ENCODE data around the gene TBC1D9.
"Not testable (repeated sequence)": the region's sequence is repeated elsewhere in the genome, so short reads cannot be mapped to it uniquely, and the experiment has no call there.

The TBC1D9 gene

DNA sequence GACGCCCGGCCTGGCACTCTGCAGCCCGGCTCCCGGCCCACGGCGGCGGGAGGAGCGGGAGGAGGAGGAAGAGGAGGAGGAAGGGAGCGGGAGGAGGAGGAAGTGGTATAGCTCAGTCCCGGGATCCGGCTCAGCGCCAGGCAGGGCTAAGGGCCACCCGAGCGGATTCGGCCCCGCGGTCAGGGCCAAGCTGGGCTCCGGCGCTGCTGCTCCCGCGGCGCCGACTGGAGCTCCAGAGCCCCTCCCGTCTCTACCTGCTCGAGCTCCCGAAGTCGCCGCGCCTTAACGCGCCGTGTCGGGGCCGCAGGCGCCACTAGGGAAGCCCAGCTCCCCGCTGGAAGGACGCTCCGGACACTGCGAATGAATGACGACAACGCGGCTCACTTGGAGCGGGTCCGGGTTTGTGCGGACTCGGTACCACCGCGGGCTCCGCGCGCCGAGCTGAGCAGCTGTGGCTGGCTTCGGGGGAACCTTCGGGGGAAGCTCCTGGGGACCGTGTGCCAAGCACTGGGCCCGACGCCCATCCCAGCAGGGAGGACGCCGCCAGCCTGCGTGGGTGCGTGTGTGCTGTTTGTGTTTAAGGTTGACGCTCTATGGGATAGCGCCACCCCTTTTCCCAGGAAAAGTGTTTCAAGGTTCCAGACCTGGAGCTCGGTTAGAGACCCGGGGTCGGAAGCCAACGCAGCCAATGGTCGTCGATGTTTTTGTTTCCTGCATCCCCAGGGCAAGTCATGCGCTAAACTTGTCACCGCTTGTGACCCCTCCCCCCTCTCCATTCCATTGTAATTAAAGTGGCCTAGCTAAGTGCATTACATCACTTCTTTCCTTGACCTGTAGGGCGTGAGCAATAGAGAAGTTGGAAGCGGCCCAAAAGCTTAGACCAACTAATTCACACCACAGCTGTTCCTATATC, at the start of gene TBC1D9:
TBC1D9 (minus strand) TSS at position 67 of the 913 bp plus-strand sequence. CDS start 340 bp downstream, outside the sequence.
- DNase-seq, result peak; percentile 73

DNA sequence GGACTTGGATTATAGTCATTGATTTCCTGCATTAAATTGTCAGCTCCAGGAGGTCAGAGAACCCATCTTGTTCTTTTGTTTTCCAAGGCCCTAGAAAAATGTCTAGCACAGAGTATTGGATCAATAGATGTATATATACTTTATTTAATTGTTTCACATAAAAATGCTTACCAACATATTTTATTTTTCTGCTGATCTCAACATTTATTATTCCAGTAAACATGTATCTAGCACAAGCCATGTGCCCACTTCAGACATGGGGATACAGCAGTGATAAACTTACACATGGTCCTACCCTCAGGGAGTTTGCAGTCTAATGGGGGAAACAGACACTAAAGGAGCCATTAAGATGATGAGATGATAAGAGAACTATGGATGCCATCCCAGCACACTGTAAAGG, 49.1 kb upstream of the TBC1D9 start:
- no peak for DNase-seq

DNA sequence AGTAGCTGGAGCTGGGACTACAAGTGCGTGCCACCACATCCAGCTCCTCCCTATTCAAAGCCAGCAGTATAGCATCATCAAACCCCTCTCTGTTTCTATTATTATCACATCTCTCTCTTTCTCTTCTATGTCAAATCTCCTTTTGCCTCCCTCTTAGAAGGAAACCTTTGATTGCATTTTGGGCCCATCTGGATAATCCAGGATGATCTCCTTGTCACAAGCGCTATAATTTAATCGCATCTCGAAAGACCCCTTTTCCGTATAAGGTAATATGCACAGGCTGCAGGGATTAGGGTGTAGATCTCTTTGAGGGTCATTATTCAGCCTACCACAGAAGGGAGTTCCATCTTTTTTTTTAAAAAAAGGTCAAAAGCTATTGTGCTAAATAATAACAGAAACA, 46.4 kb upstream of the TBC1D9 start:
- DNase-seq, result no peak

DNA sequence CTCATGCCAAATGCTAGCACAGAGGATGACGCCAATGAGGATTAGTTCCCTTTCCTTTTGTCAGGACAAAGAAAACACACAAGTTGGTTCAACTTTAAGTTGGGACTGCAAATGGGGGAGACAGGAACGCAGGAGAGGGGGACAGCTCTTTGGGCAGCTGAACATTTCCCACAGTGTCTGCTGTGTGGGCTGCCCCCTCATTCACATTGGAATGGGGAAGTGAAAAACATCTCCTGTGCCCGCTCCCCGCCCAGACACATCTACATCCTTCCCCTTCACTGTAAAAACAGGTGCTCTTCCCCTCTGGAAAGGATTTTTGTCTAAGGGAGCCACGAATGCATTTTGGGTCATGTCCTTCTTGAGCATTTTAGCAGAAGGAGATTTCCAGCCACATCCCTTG, 44.5 kb upstream of the TBC1D9 start:
- no peak for DNase-seq

DNA sequence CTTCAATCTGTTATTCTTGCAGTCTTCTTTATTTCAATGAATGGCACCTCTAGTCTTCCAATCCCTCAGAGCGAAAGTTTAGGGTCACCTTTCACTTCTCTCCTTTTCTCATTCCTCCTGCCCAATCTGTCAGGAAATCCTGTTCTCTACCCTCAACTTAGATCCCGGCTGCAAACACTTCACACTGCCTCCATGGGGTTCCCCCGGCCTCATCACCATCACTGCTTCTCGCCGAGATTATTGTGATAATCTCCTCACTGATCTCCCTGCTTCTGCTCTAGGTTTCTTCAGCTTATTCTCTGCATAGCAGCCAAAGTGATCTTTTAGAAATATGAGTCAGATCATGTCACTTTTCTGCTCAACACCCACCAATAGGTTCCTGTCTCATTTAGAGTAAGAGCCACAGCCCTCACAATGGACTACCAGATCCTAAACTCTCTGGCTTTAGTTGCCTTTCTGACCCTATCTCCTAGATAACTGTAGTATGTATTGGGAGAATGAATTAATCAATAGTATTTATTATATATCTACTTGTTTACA, 43.6 kb upstream of the TBC1D9 start:
- no peak for DNase-seq

DNA sequence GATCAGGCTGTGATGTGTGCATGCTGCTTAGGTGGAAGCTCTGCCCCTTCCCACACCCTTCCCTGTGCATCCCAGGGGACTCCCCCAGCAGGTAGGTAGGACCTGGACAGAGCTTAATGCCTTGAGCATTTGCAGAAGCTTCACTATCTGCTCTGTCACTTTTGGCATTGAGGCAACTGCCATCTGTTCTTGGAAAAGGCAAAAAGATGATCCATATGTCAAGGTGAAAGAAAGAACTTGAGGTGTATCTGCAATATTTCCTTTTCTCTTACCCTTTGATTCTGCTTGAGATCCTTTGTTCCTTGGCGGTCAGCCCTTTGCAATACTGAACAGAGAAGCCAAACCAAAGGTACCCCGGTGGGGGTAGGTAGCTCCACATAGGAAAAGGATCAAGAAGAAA, 37.1 kb upstream of the TBC1D9 start:
- peak; percentile 29 for DNase-seq

DNA sequence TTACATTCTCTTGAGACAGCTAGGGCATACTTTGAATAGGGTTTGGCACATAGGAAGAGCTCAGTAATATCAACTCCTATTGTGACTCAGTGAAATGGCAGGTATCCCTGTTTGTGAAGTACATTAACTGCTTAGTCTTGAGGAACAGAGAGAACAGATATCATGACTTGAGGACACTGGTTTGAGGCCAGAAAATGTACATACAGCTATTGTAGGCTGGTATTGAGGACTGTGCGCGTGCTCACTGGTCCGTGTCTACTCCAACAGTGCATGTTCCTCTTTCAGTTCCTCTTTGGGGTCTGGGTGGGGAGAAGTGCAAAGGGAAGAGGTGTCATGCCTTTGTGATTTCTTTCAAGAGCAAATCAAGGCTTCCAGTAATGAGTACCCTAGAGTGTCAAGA, 34.6 kb upstream of the TBC1D9 start:
- no peak for DNase-seq

DNA sequence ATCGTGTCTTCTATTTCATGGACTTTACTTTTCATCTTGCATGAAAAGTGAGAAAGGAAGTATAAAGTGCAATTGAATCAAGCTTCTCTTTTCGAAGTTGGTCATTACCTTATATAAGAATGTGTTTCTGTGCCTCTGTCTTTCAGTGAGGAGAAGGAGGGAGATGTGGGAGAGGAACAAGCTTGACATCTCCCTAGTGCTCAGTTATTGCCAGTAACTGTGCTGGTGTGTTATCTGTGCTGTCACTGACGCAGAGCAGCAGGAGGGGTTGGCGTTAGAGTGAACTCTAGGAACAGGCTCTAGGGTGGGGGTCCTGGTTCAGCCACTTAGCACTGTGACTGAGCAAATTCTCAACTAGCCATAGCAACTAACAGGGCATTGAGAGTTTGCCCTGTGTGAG, 34.0 kb upstream of the TBC1D9 start:
- DNase-seq, result no peak

DNA sequence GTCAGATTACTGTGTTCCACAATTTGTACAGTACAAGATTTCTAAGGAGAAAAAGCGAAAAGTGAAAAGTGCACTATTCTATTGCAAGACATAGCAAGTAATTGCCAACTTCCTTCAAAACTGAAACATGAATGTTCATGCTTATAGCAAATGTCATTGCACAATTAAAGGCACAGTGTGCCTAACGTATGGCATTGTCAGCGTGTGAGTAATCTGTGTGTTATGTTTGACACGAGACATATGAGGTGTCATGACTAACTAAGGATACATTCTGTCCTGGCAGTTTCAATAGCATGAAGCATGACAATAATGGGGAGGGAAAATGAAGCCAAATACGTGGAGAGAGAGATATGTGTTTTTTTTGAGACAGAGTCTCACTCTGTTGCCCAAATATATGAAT, 33.6 kb upstream of the TBC1D9 start:
- no peak for DNase-seq

DNA sequence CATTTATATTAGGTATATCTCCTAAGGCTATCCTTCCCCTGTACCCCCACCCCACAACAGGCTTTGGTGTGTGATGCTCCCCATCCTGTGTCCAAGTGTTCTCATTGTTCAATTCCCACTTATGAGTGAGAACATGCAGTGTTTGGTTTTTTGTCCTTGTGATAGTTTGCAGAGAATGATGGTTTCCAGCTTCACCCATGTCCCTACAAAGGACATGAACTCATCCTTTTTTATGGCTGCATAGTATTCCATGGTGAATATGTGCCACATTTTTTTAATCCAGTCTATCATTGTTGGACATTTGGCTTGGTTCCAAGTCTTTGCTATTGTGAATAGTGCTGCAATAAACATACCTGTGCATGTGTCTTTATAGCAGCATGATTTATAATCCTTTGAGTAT, 26.6 kb upstream of the TBC1D9 start:
- not testable (repeated sequence) for DNase-seq

DNA sequence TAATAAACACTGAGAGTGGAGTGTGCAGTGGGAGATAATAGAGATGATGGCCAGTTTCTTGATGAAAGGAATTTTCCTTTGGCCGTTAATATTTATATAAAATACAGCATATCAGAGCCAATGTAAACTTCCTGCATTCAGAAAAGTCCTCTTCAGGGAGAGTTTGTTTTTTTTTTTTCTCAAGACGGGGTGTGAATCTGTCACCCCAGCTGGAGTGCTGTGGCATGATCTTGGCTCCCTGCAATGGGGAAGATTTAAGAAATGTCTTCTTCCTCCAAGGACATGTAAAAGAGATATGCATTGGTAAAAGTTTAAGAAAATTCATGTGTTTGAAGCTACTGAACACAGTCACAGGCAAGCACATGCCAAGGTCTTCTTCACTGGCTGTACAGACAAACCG, 25.4 kb upstream of the TBC1D9 start:
- no peak for DNase-seq

DNA sequence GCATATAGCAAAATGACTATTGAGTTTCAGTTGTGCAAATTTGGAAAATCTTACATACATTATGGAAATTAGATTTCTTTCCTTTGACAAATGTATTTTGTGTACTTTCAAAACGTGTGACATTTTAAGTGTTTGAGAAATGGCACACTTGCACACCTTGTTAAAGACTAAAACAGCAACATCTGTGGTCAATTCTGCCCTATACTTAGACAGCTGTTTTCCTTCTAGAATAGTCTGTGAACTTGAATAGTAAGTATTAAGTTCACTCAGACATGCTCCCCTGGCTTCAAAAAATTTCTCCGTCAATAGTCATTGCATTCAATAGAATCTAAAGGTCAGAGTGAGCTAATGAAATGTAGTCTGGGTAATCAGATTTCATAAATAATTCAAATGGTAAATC, 21.7 kb upstream of the TBC1D9 start:
- no peak for DNase-seq

DNA sequence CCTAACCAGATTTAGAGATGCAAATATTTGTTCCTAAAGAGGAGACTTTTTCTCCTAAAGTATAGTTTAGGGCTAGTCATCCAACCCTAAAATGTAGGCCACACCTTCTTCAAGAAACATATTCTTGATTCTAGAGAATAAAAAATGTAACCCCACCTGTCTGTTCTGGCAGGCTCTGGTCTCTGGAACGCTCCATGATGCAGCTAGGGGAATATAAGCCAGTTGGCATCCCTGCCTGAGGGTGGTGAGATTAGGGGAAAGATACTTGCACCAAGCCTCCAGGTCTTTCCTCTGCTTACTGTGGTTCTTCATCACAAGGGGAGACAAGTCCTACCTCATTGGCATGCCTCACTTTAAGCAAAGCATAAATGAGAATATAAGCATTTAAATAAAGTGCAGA, 21.2 kb upstream of the TBC1D9 start:
- no peak for DNase-seq

DNA sequence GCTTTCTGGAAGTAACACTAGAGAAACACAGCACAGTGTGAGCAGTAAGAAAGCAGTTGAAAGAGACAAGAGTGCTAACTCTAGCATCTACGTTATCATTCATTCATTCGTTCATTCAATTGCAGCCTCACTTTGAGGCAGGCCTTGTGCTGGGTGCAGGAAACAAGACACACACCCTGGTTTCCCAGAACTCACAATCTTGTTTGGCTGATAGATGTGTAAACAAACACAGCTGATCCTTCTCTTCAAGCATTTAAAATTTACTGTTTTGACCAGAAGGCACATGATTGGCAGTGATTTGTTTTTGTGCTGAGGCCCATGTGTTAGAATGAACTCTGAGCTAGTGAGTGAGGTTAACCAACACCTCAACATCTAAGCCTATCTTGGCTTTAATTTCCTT, 20.4 kb upstream of the TBC1D9 start:
- no peak for DNase-seq

DNA sequence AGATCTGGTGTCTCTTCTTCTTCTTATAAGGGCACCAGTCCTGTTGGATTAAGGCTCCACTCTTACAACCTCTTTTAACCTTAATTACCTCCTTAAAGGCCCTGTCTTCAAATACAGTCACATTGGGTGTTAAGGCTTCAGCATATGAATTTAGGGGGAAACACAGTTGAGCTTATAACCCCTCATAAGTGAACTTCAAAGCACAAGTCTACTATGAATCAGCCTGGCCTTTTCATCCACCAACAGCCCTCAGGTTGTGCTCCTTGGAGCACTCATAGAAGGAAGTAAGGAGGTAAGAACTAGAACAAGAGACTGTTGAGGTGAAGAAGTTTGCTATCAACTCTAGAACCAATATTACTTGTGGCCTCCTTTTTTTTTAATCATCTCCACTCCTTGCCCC, 18.8 kb upstream of the TBC1D9 start:
- no peak for DNase-seq

DNA sequence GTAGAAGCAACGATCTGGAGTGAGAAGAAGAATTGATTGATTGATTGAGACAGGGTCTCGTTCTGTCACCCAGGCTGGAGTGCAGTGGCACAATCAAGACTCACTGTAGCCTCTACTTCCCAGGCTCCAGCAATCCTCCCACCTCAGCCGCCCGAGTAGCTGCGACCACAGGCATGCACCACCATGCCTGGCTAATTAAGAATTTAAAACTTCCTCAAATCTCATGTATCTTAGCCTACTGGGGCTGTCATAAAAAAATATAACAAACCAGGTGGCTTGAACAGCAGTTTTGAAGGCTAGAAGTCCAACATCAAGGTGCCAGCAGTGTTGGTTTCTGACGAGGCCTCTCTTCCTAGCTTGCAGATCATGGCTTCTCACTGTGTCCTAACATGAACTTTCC, 18.3 kb upstream of the TBC1D9 start:
- DNase-seq, result no peak

DNA sequence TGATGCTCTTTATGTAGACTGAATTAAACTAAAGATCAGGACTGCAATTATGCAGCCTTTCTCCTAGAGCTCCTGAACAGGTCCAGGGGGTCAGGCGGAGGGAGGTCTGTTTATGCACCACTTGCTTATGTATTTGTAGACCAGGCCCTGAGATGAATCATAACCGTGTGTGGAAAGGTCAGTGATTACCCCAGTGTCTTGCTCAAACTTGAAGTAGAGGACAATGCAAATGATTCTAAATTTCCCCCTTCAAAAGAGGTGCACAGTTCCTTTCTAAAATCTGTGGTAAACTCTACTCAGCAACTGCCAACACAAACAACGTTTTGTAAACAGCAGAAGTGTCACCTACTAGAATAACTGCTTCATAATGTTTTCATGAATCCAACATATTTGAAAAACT, 13.0 kb upstream of the TBC1D9 start:
- DNase-seq, result no peak

DNA sequence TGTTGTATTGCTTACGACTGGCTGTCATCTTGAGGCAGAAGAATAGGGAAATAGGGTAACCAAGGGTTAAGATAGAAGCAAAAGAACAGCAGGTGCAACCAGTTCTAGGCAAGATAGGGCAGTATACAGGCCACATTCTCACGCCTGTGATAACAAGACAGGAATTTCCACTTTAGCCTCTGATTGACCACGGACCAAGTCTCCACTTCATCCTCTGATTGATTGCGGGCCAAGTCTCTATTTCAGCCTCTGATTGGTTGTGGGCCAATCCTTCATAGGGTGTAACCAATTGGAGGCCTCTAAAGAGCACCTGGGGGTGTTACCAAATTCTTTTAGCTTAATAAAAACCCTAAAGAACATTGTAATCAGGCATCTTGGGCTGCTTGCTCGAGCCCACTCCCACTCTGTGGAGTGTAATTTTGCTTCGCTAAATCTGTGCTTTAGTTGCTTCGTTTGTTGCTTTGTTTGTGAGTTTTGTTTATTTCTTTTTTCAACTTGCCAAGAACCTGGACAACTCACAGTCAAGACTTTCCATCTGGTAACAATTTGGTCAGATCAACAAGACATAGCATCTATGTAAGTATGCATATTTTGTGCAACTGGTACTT, 8.7 kb upstream of the TBC1D9 start:
- no peak for DNase-seq

DNA sequence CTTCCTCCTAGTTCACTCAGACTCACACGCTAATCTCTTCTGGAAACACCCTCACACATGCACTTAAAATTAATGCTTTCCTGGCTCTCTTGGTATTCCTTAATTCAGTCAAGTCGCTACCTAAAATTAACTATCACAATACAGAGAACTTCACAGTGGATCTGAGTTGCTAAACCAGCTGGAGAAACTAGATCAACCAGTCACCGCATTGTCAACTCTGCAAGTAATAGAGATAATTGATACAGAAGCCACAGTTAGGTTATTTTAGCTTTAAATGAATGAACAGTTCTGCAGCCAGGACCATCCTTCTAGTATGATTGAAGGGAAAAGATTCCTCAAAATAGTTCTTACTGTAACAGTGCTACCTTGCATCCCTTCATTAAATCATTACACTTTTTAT, 6.0 kb upstream of the TBC1D9 start:
- no peak for DNase-seq

DNA sequence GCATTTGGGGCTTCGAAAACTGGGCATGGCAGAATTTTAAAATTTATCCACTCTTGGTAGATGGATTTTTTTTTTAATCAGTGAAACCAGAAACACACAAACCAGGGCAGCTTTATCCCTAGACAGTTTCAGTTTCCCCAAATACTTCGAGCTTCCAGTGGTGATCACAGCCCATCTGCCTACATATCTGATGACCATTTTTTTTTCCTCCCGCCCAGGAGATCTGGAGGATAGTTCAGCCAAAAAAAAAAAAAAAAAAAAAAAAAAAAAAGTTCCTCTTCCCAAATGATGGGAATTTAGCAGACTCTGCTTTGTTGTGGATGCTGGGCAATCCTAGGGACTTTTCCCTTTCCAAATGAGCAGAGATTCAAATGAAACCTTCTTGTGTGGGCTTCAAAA, 1.0 kb upstream of the TBC1D9 start:
- peak; percentile 74 for DNase-seq

DNA sequence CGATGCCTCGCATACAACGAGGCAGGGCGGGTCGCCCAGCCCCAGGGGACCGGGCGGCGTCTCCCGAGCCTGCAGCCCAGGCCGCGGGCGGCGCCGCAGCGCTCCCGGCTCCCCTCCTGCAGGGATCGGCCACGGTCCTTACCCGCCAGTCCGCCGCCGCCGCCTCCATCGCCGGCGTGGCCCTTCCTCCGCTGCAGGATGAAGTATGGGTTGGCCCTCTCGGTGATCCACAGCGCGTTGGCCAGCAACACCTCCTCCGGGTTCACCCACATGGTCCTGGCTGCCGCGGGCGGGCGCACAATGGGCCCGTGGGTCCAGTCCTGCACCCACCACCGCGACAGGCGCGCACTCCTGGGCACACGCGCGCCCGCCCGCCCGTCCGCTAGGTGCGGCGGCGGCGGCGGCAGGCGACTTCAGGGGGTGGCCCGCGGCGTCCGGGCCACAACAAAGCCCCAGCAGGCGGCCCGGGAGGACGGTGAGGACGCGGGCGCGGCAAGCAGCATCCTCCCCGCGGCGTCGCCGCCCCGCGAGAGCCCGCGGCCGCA, 339 bp downstream of the TBC1D9 start:
- peak; percentile 26 for DNase-seq

DNA sequence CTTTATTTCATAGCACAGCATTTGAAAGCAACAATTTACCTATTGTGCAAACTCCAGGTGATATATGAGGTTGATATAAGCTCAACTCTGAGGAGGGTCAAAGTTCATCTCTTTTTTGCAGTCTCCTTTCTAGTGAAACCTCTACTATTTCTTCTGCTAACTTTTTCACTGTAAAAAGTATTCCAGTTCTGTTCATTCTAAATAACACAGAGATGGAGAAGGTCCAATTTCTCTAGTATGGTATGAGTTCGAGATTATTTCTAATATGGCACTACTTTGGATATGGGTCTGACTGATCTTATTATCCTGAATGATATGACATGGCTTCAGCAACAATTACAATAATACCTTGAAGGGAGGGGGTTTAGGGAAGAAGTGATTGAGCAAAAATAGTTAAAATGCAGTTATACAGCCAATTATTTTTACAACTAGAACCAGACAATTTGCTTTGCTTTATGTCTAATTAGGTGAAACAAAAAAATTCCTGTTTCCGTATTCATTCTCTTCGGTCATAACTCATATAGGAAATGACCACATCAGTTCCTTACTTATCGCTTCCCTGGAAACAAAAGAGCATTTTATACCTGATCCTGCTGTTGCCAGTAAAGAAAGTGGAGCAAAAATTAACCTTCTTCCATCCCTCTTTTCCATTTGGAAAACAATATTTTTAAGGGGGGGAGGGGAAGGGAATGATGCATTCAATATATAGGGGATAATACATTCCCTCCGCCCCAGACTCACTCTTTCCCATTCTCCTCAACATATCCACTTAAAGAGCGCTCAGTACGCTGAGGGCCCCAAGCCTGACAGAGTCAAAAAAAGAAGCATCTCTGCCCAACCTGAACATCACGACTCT, 1.0 kb downstream of the TBC1D9 start:
- DNase-seq, result no peak

DNA sequence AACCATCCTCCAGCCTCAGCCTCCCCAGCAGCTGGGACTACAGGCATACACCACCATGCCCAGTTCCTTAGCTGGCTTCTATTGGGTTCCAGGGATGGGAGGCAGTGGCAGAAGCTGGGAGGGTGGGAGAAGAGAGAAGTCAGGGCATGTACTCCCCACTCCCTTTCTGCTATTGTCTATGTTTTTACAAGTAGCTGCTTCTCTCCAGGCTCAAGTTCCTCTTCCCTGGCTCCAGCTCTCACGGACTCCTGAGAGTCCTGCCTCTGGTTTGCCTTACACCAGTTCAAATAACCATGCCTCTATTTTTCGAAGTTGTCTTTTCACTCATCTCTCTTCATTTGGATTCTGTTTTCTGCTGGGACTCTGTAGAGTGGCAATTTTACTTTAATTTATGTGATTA, 2.9 kb downstream of the TBC1D9 start:
- no peak for DNase-seq

Data from NCI-H2171 (cell line).